K562 (cell line): ENCODE data around the gene ERICH2. TPM values are rescaled to one million over a fixed set of nuclear protein-coding genes. Genes with fewer than 3 reads are reported as not detected.
A peak's percentile ranks its signal among the peaks of the same experiment; 100 is the strongest.

Source experiments
- E2F6 ChIP-seq, 2 experiments: IDR thresholded peaks; 2 replicates each; pipeline ENCODE4 v1.6.1; 2011; ENCODE audit warnings: borderline replicate concordance in 1 of 2, control low read depth in 1 of 2, low read depth in 1 of 2, low read length in 1 of 2, mild to moderate bottlenecking in 1 of 2, mixed read lengths in 1 of 2, moderate library complexity in 1 of 2; ENCODE audit not compliant: insufficient read depth in 1 of 2, insufficient read length in 1 of 2, poor library complexity in 1 of 2, severe bottlenecking in 1 of 2; ENCODE audit errors: extremely low read depth in 1 of 2
- EP300 ChIP-seq: IDR thresholded peaks from 2 replicates; pipeline ENCODE4 v1.6.1; 2012; ENCODE audit warnings: low read length, improper control_type of control experiment
- ETS2 ChIP-seq: IDR thresholded peaks from 2 replicates; pipeline ENCODE4 v1.6.1; 2016; ENCODE audit warnings: borderline replicate concordance, missing genetic modification characterization, mild to moderate bottlenecking, moderate library complexity, missing compliant biosample characterization; ENCODE audit not compliant: poor library complexity, severe bottlenecking
- ETV5 ChIP-seq: sonication (generic); formaldehyde crosslinking; IDR thresholded peaks from 2 replicates; pipeline ENCODE4 v1.4.0; 2020; ENCODE audit warnings: low read depth, mild to moderate bottlenecking, missing genetic modification reagents
- FOSL1 ChIP-seq: fragments of 200-800 bp; sonication (Bioruptor generic); conservative IDR thresholded peaks from 2 replicates; pipeline ENCODE4 v1.6.1; 2016; ENCODE audit warnings: missing genetic modification characterization, missing compliant biosample characterization
- HDAC3 ChIP-seq: fragments of 450-650 bp; IDR thresholded peaks from 2 replicates; pipeline ENCODE4 v1.6.1; 2018; ENCODE audit warnings: borderline replicate concordance, mild to moderate bottlenecking, moderate library complexity; ENCODE audit not compliant: partially characterized antibody
- IRF9 ChIP-seq: fragments of 450-650 bp; IDR thresholded peaks from 2 replicates; pipeline ENCODE4 v1.6.1; 2016; ENCODE audit warnings: missing biosample characterization, missing genetic modification characterization
- JUN ChIP-seq, 2 experiments: sonication (generic) in 1 of 2; formaldehyde crosslinking in 1 of 2; IDR thresholded peaks; 2 replicates each; pipeline versions ENCODE4 v1.6.1 to v1.8.0; 2012 to 2022; ENCODE audit warnings: borderline replicate concordance in 2 of 2, mild to moderate bottlenecking in 2 of 2, improper control_type of control experiment in 1 of 2, low read depth in 1 of 2, low read length in 1 of 2, missing genetic modification reagents in 1 of 2
- MAFK ChIP-seq: IDR thresholded peaks from 2 replicates; pipeline ENCODE4 v1.6.1; 2011; ENCODE audit warnings: low read length, improper control_type of control experiment
- NCOR1 ChIP-seq: fragments of 450-650 bp; IDR thresholded peaks from 2 replicates; pipeline ENCODE4 v1.6.1; 2016; ENCODE audit warnings: mild to moderate bottlenecking, moderate library complexity
- NRF1 ChIP-seq, 2 experiments: fragments of 450-650 bp; IDR thresholded peaks in 1 of 2; conservative IDR thresholded peaks in 1 of 2; 2 replicates each; pipeline ENCODE4 v1.6.1; 2014; ENCODE audit warnings: mild to moderate bottlenecking in 2 of 2
- ZBTB33 ChIP-seq: sonication (generic); formaldehyde crosslinking; IDR thresholded peaks from 2 replicates; pipeline ENCODE4 v1.8.1; 2023; ENCODE audit warnings: mild to moderate bottlenecking, missing genetic modification reagents
- ZBTB9 ChIP-seq: fragments of 450-650 bp; formaldehyde crosslinking; IDR thresholded peaks from 2 replicates; pipeline ENCODE4 v1.4.0; 2020; ENCODE audit warnings: mild to moderate bottlenecking, moderate library complexity
- ZKSCAN8 ChIP-seq: fragments of 200-800 bp; sonication (Bioruptor generic); IDR thresholded peaks from 2 replicates; pipeline ENCODE4 v1.6.1; 2016; ENCODE audit warnings: missing genetic modification characterization, missing compliant biosample characterization
- ZMIZ1 ChIP-seq, 2 experiments: fragments of 150-350 bp in 1 of 2; IDR thresholded peaks; 2 replicates each; pipeline ENCODE4 v1.6.1; 2012 to 2016; ENCODE audit warnings: low read depth in 2 of 2, low read length in 2 of 2, mild to moderate bottlenecking in 1 of 2, moderate library complexity in 1 of 2
- ZNF444 ChIP-seq: fragments of 250-450 bp; sonication (Bioruptor Pico); IDR thresholded peaks from 2 replicates; pipeline ENCODE4 v1.4.0; 2020; ENCODE audit warnings: mild to moderate bottlenecking, moderate library complexity
- polyA plus RNA-seq, 8 experiments: library from polyadenylated mRNA; depleted of rRNA in 4 of 8; stranded (reverse) in 5 of 8; unstranded in 3 of 8; fragments of >200 nt; fragmentation: Nextera tagmentation in 2 of 8; fragmentation: Illumina TruSeq in 1 of 8; extraction: Ambion mirVana in 2 of 8; extraction: Trizol in 1 of 8; gene quantifications; 2 replicates each; pipeline versions ENCODE4 v1.2.1 to v1.2.3, GENCODE V29; 2011 to 2014; ENCODE audit warnings: inconsistent platforms in 1 of 8, missing spikeins in 1 of 8
- total RNA-seq, 7 experiments: library from RNA; depleted of rRNA in 6 of 7; stranded (reverse); fragments of >200 nt in 6 of 7; fragmentation: Illumina TruSeq in 2 of 7; extraction: Trizol in 2 of 7; gene quantifications; 2 replicates each; pipeline versions ENCODE4 v1.2.1 to v1.2.3, GENCODE V29; 2011 to 2021; ENCODE audit warnings: low replicate concordance in 1 of 7

Gene ERICH2
- total and polyA plus RNA-seq, 9 of the 15 experiments (the other 6 are each of a cell fraction or from before 2014, with no cell fraction given), result 0.85 to 2.4 (median 1.6) TPM

GRCh38 chr2:170816504-170817092 is 46.4 kb downstream of the ERICH2 start, which contains the start of gene GAD1 (continued):
- TF ChIP-seq ETS2 (tag), result no peak
- 0 out of 2 replicates have a peak, but pooled peaks have one; percentile 20 for TF ChIP-seq FOSL1
- TF ChIP-seq NRF1 (conservative IDR thresholded peaks at IDR 0.05 in 1 of 2, IDR thresholded peaks at IDR 0.05 in 1 of 2), result no peak
- TF ChIP-seq ZBTB33 (CRISPR knock-in tag), result no peak
- no peak for TF ChIP-seq ETV5 (CRISPR knock-in tag)
- TF ChIP-seq E2F6 (IDR thresholded peaks at IDR 0.05; ENCODE audit: borderline replicate concordance in 1 of 2, extremely low read depth in 1 of 2, insufficient read depth in 1 of 2, insufficient read length in 1 of 2, low read depth in 1 of 2, low read length in 1 of 2, poor library complexity in 1 of 2, severe bottlenecking in 1 of 2), result peak; percentile 75 to 88
- no peak for TF ChIP-seq MAFK
- TF ChIP-seq NCOR1, result no peak
- TF ChIP-seq ZBTB9 (CRISPR knock-in tag), result no peak
- no peak for TF ChIP-seq ZKSCAN8
- no peak for TF ChIP-seq IRF9 (tag)
- no peak for TF ChIP-seq ZMIZ1 (IDR thresholded peaks at IDR 0.05; ENCODE audit: low read depth in 2 of 2, low read length in 2 of 2)
- no peak for TF ChIP-seq EP300
- 0 out of 2 replicates have a peak, but pooled peaks have one; percentile 6 for TF ChIP-seq JUN (IDR thresholded peaks at IDR 0.05; ENCODE audit: borderline replicate concordance, low read depth, low read length)
- TF ChIP-seq JUN (CRISPR knock-in tag; IDR thresholded peaks at IDR 0.05; ENCODE audit: borderline replicate concordance), result no peak
- no peak for TF ChIP-seq HDAC3
- no peak for TF ChIP-seq ZNF444 (CRISPR knock-in tag)
